Calu3 (cell line): ENCODE measurements around the gene CRACR2A. TPM values are rescaled to one million over a fixed set of nuclear protein-coding genes. Genes with fewer than 3 reads are reported as not detected.

Source experiments
- BruUV-seq: library from RNA; stranded (reverse); fragments of 400-500 nt; replicated peaks from 2 replicates; lab custom pipeline; 2021; lab: Mats Ljungman, UMichigan
- CTCF ChIA-PET: fragments of 300-600 bp; sonication (Branson Sonifier 250); formaldehyde crosslinking; loops from one replicate; lab custom pipeline; 2022; ENCODE audit warnings: antibody characterized with exemption; lab: Charles Lee
- DNase-seq: peaks from one replicate; pipeline ENCODE4 v3.0.0; 2022
- H3K27ac Mint-ChIP-seq: one replicate; pipeline ENCODE4 v1.8.0; 2022; ENCODE audit warnings: mixed read lengths; ENCODE audit not compliant: unreplicated experiment
- H3K27me3 Mint-ChIP-seq: one replicate; pipeline ENCODE4 v1.8.0; 2022; ENCODE audit warnings: mixed read lengths; ENCODE audit not compliant: unreplicated experiment
- H3K36me3 Mint-ChIP-seq: one replicate; pipeline ENCODE4 v1.8.0; 2022; ENCODE audit warnings: mild to moderate bottlenecking, moderate library complexity, mixed read lengths; ENCODE audit not compliant: insufficient read depth, unreplicated experiment
- H3K4me1 Mint-ChIP-seq: one replicate; pipeline ENCODE4 v1.8.0; 2022; ENCODE audit warnings: mild to moderate bottlenecking, low read depth, mixed read lengths; ENCODE audit not compliant: unreplicated experiment
- H3K4me3 Mint-ChIP-seq: one replicate; pipeline ENCODE4 v1.8.0; 2022; ENCODE audit warnings: mild to moderate bottlenecking, low read depth, moderate library complexity, mixed read lengths; ENCODE audit not compliant: unreplicated experiment
- H3K9me3 Mint-ChIP-seq: one replicate; pipeline ENCODE4 v1.8.0; 2022; ENCODE audit warnings: low read depth, mixed read lengths; ENCODE audit not compliant: unreplicated experiment
- CTCF ChIP-seq: fragments of 200-600 bp; IDR thresholded peaks from one replicate; pipeline ENCODE4 v1.8.0; 2022; ENCODE audit warnings: antibody characterized with exemption; ENCODE audit not compliant: unreplicated experiment
- intact Hi-C: fragments of 100-400 bp; cut with micrococcal nuclease; formaldehyde crosslinking; loops from one replicate; pipeline ENCODE4 v1.10.0; 2022; ENCODE audit not compliant: unreplicated experiment
- total RNA-seq: library from RNA; stranded (reverse); gene quantifications from 2 replicates; pipeline ENCODE4 v1.2.3, GENCODE V29; 2022

CRACR2A gene
- total RNA-seq, 1 experiment from 2014 or later, result 9.5 TPM

- CTCF ChIA-PET, result no interaction called here
- Mint-ChIP-seq H3K4me1 (no peaks in the 10 kb centered on the region), H3K4me3 (no peak overlapping the region), H3K36me3 (no peaks in the 10 kb centered on the region), H3K9me3 (no peaks in the 10 kb centered on the region), H3K27me3 (peaks cover 96% of the 10 kb centered on the region), H3K27ac (no peak overlapping the region)
- intact Hi-C loops, result no loop called here
- no peak for TF ChIP-seq CTCF
- DNase-seq, result no peak
- BruUV-seq, result no TSS peak
These were observed 156.1 kb downstream of the CRACR2A start for GRCh38 chr12:3596703-3597415.

- CTCF ChIA-PET, result no interaction called here
- peaks cover 96% of the 10 kb centered on the region for H3K27me3 Mint-ChIP-seq
- no peaks in the 10 kb centered on the region for H3K9me3 Mint-ChIP-seq
- H3K27ac Mint-ChIP-seq, result no peak overlapping the region
- no peak for TF ChIP-seq CTCF
- no peaks in the 10 kb centered on the region for H3K4me1 Mint-ChIP-seq
- no peaks in the 10 kb centered on the region for H3K36me3 Mint-ChIP-seq
- BruUV-seq, result no TSS peak
- no peak overlapping the region for H3K4me3 Mint-ChIP-seq
- no peak for DNase-seq
- intact Hi-C loops, result no loop called here
These were observed 157.2 kb downstream of the CRACR2A start for GRCh38 chr12:3595721-3596120.

- no peak overlapping the region for H3K27ac Mint-ChIP-seq
- H3K9me3 Mint-ChIP-seq, result no peaks in the 10 kb centered on the region
- peaks cover 96% of the 10 kb centered on the region for H3K27me3 Mint-ChIP-seq
- no peak for DNase-seq
- CTCF ChIA-PET, result no interaction called here
- intact Hi-C loops, result no loop called here
- no peaks in the 10 kb centered on the region for H3K4me1 Mint-ChIP-seq
- no TSS peak for BruUV-seq
- TF ChIP-seq CTCF, result no peak
- H3K4me3 Mint-ChIP-seq, result no peak overlapping the region
- no peaks in the 10 kb centered on the region for H3K36me3 Mint-ChIP-seq
These were observed 157.9 kb downstream of the CRACR2A start for GRCh38 chr12:3594966-3595365.

- intact Hi-C loops, result no loop called here
- H3K27me3 Mint-ChIP-seq, result peaks cover 98% of the 10 kb centered on the region
These were observed 158.9 kb downstream of the CRACR2A start for GRCh38 chr12:3593906-3594483.

More at GRCh38 chr12:3593906-3594483, 158.9 kb downstream of the CRACR2A start:
- Mint-ChIP-seq H3K4me1 (no peaks in the 10 kb centered on the region), H3K27ac (no peak overlapping the region), H3K36me3 (no peaks in the 10 kb centered on the region), H3K4me3 (no peak overlapping the region), H3K9me3 (no peaks in the 10 kb centered on the region)
- DNase-seq, result no peak
- CTCF ChIA-PET, result no interaction called here
- no TSS peak for BruUV-seq
- TF ChIP-seq CTCF, result no peak
